ENCODE results near the gene CSF1.

DNA sequence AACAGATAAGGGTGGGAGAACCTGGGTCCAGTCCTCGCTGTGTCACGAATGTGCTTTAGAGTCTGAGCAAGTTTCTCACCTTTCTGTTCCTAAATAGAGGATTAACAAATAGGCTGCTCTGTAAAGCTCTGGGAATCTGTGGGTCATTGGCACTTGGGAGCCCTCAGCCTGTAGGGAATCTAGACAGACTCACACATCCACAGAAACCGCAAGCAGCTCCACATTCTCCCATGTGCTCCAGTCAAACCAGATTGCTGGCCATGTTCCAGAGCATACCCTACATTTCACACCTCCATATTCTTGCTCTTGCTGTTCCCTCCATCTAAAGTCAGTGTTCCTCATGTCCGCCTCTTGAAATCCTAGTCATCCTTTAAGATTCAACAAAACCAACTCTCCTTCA, 66.1 kb downstream of the CSF1 start:
- no peak for TF ChIP-seq POLR2A (IDR thresholded peaks at IDR 0.05)
- TF ChIP-seq, protein P1, sequence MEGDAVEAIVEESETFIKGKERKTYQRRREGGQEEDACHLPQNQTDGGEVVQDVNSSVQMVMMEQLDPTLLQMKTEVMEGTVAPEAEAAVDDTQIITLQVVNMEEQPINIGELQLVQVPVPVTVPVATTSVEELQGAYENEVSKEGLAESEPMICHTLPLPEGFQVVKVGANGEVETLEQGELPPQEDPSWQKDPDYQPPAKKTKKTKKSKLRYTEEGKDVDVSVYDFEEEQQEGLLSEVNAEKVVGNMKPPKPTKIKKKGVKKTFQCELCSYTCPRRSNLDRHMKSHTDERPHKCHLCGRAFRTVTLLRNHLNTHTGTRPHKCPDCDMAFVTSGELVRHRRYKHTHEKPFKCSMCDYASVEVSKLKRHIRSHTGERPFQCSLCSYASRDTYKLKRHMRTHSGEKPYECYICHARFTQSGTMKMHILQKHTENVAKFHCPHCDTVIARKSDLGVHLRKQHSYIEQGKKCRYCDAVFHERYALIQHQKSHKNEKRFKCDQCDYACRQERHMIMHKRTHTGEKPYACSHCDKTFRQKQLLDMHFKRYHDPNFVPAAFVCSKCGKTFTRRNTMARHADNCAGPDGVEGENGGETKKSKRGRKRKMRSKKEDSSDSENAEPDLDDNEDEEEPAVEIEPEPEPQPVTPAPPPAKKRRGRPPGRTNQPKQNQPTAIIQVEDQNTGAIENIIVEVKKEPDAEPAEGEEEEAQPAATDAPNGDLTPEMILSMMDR (IDR thresholded peaks at IDR 0.05) = no peak
